Osteoblast (primary cell): Measurements from ENCODE around the gene CCNI. TPM values are rescaled to one million over a fixed set of nuclear protein-coding genes. Genes with fewer than 3 reads are reported as not detected.
"Not testable (repeated sequence)": the region's sequence is repeated elsewhere in the genome, so short reads cannot be mapped to it uniquely, and the experiment has no call there.

Source experiments
- DNase-seq: peaks from one replicate; pipeline ENCODE4 v3.0.0; 2011; ENCODE audit warnings: low spot score, mixed read lengths; ENCODE audit not compliant: insufficient read length; ENCODE audit errors: missing footprints
- H2AFZ ChIP-seq: 2 replicates; pipeline ENCODE4 v1.6.0; 2011; ENCODE audit warnings: mild to moderate bottlenecking, low read length
- H3K27ac ChIP-seq: 2 replicates; pipeline ENCODE4 v1.5.1; 2011; ENCODE audit warnings: mild to moderate bottlenecking, low read depth, low read length, moderate library complexity
- H3K27me3 ChIP-seq: 2 replicates; pipeline ENCODE4 v1.6.0; 2012; ENCODE audit warnings: mild to moderate bottlenecking, control low read depth, inconsistent platforms, low read length, moderate library complexity; ENCODE audit not compliant: insufficient read depth
- H3K36me3 ChIP-seq: 2 replicates; pipeline ENCODE4 v1.5.1; 2011; ENCODE audit warnings: mild to moderate bottlenecking, low read length, control low read depth, moderate library complexity; ENCODE audit not compliant: insufficient read depth
- H3K4me1 ChIP-seq: 2 replicates; pipeline ENCODE4 v1.5.1; 2011; ENCODE audit warnings: mild to moderate bottlenecking, low read length, control low read depth, moderate library complexity; ENCODE audit not compliant: insufficient read depth
- H3K4me2 ChIP-seq: 2 replicates; pipeline ENCODE4 v1.6.0; 2011; ENCODE audit warnings: mild to moderate bottlenecking, low read length; ENCODE audit not compliant: insufficient read depth
- H3K4me3 ChIP-seq: fragments of 200-600 bp; sonication (generic); 3 replicates; pipeline ENCODE4 v1.5.1; 2012; ENCODE audit warnings: mild to moderate bottlenecking, low read length, inconsistent platforms; ENCODE audit not compliant: insufficient read depth
- H3K79me2 ChIP-seq: 2 replicates; pipeline ENCODE4 v1.6.0; 2012; ENCODE audit warnings: mild to moderate bottlenecking, low read length, control low read depth, inconsistent platforms; ENCODE audit not compliant: insufficient read depth
- H3K9me3 ChIP-seq: 2 replicates; pipeline ENCODE4 v1.5.1; 2011; ENCODE audit warnings: low read depth, low read length, control low read depth
- H4K20me1 ChIP-seq: 2 replicates; pipeline ENCODE4 v1.6.0; 2012; ENCODE audit warnings: mild to moderate bottlenecking, low read length, control low read depth; ENCODE audit not compliant: insufficient read depth
- CTCF ChIP-seq: IDR thresholded peaks from 2 replicates; pipeline ENCODE4 v1.5.1; 2011; ENCODE audit warnings: mild to moderate bottlenecking, low read depth, low read length, moderate library complexity; ENCODE audit errors: extremely low read depth
- total RNA-seq: library from RNA; depleted of rRNA; stranded (reverse); fragments of >200 nt; gene quantifications from 2 replicates; pipeline ENCODE4 v1.2.3, GENCODE V29; 2012

CCNI gene
- total RNA-seq, 1 donor, result 229 TPM

DNA sequence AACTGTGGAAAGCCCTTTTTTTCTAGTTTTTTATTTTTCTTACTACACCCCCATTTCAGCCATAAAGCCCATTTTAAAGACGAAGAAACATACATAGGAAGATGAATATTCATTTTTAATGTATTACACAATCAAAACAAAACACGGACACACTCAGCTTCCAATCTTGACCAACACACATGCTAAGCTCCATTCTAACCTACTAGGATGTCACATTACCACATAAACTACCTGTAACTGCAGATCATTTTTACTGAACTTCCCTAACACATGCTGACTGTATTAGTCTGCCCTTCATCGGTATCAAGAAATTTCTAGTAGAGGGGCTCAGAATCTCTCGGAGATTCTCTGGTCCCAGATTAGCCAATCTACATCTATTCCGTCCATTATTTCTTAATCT, 1.8 kb downstream of the CCNI start:
- TF ChIP-seq CTCF, result no peak
- Histone ChIP-seq H3K27me3 (no peaks in the 10 kb centered on the region), H3K4me2 (peak overlapping the region; percentile 88), H3K27ac (peak overlapping the region; percentile 72), H3K4me3 (peak overlapping the region; percentile 84), H3K36me3 (no peaks in the 10 kb centered on the region), H2AFZ (no peak overlapping the region), H3K79me2 (peaks cover 71% of the 10 kb centered on the region), H3K9me3 (no peaks in the 10 kb centered on the region), H4K20me1 (peaks cover 48% of the 10 kb centered on the region), H3K4me1 (peaks cover 28% of the 10 kb centered on the region)
- DNase-seq, result peak; percentile 87

DNA sequence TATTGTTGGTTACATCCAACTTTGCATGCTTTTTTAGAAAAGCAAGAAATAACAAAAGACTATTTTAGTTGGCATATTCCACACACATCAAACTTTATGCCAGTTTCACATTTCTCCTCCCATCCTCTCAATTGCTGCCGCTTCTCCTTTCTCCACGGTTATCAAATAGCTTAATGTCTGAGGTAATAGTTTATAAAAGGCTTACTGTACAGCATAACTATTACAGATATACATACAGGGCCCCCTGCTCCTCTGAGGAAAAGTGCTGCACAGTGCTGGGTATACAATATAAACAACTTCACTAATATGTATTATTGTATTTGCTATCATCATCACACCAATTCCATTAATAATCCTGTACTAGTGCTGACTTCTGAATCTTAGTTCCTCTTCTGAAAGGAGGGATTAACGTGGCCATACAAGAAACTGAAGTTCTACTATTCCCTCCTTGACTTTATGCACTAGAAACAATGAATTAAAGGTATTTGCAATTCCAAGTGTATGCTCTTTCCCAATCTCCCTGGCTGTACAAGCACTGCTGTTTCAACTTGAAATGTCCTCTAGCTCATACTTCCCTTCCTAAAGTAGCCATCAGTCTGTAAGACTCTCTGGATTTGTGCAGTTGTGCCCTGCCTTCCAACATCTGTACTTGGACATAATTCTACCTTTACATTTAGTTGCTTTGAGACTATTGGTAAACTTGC, 2.5 kb downstream of the CCNI start:
- Histone ChIP-seq H3K4me3 (peak overlapping the region; percentile 84), H3K36me3 (no peaks in the 10 kb centered on the region), H4K20me1 (peaks cover 54% of the 10 kb centered on the region), H2AFZ (no peak overlapping the region), H3K4me2 (peak overlapping the region; percentile 88), H3K79me2 (peaks cover 78% of the 10 kb centered on the region), H3K27ac (peak overlapping the region; percentile 72), H3K27me3 (no peaks in the 10 kb centered on the region), H3K4me1 (peaks cover 28% of the 10 kb centered on the region), H3K9me3 (no peaks in the 10 kb centered on the region)
- DNase-seq, result peak; percentile 74
- no peak for TF ChIP-seq CTCF

DNA sequence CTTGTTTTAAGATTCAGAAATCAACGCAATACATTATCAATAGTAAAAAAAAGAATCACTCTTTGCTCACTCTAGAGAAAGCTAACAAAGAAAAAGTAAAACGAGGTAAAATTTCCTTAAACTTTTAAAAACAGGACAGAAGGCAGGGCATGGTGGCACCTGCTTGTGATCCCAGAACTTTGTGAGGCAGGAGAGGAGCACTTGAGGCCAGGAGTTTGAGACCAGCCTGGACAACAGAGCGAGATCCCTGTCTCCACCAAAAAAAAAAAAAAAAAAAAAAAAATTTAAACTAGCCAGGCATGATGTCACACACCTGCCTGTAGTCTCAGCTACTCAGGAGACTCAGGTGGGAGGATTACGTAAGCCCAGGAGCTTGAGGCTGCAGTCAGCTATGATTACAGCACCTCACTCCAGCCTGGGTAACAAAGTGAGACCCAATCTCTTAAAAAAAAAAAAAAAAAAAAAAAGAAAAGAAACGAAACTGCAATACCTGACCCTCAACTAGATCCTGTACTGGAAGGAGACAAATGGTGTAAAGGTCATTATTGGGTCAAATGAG, 3.5 kb downstream of the CCNI start:
- H3K4me2 ChIP-seq, result peak overlapping the region; percentile 88
- H3K27me3 ChIP-seq, result no peaks in the 10 kb centered on the region
- peak overlapping the region; percentile 22 for H3K27ac ChIP-seq
- H2AFZ ChIP-seq, result no peak overlapping the region
- no peaks in the 10 kb centered on the region for H3K36me3 ChIP-seq
- no peak for DNase-seq
- peaks cover 25% of the 10 kb centered on the region for H3K4me1 ChIP-seq
- no peak for TF ChIP-seq CTCF
- H3K9me3 ChIP-seq, result no peaks in the 10 kb centered on the region
- peak overlapping the region; percentile 84 for H3K4me3 ChIP-seq
- H4K20me1 ChIP-seq, result peaks cover 63% of the 10 kb centered on the region
- peaks cover 86% of the 10 kb centered on the region for H3K79me2 ChIP-seq

- not testable (repeated sequence) for H3K4me3 ChIP-seq, H3K4me2 ChIP-seq, H3K27ac ChIP-seq, H3K9me3 ChIP-seq, H2AFZ ChIP-seq, DNase-seq, H3K27me3 ChIP-seq
- peaks cover 80% of the 10 kb centered on the region for H4K20me1 ChIP-seq
- H3K36me3 ChIP-seq, result peaks cover 18% of the 10 kb centered on the region
- peaks cover 20% of the 10 kb centered on the region for H3K4me1 ChIP-seq
- peaks cover 98% of the 10 kb centered on the region for H3K79me2 ChIP-seq
Measured at GRCh38 chr4:77069514-77069913, 6.3 kb downstream of the CCNI start.
